Adrenal gland (tissue), 12 donors: ENCODE results near the gene IGFL3. TPM values are rescaled to one million over a fixed set of nuclear protein-coding genes. Genes with fewer than 3 reads are reported as not detected.

Experiments
- DNase-seq, 7 donors: peaks; one replicate each; pipeline ENCODE4 v3.0.0-alpha.2; 2019 to 2020
- H3K27ac ChIP-seq, 5 donors: fragments of 200-600 bp; sonication (generic) in 4 of 5; 1 replicate in 3 of 5; 2 replicates in 2 of 5; pipeline versions ENCODE4 v1.5.1 to v1.8.0; 2016 to 2020; ENCODE audit warnings: mild to moderate bottlenecking in 1 of 5
- H3K27me3 ChIP-seq: fragments of 200-600 bp; 2 replicates; pipeline ENCODE4 v1.8.0; 2021
- H3K36me3 ChIP-seq, 2 donors: fragments of 200-600 bp; replicated peaks in 1 of 2; 1 replicate in 1 of 2; 2 replicates in 1 of 2; pipeline versions ENCODE4 v1.5.1 to v1.8.0; 2018 to 2022
- H3K4me1 ChIP-seq, 2 donors: fragments of 200-600 bp; replicated peaks in 1 of 2; 1 replicate in 1 of 2; 2 replicates in 1 of 2; pipeline versions ENCODE4 v1.5.1 to v1.8.0; 2018 to 2021
- H3K4me3 ChIP-seq, 4 donors: fragments of 200-600 bp; sonication (generic) in 3 of 4; one replicate each; pipeline ENCODE4 v1.5.1; 2016 to 2018
- H3K9me3 ChIP-seq, 3 donors: fragments of 200-600 bp; sonication (generic) in 1 of 3; replicated peaks in 1 of 3; 1 replicate in 2 of 3; 2 replicates in 1 of 3; pipeline versions ENCODE4 v1.5.1 to v1.8.0; 2016 to 2021
- CTCF ChIP-seq, 6 experiments: fragments of 450-650 bp in 4 of 6; fragments of 200-600 bp in 2 of 6; sonication (generic) in 1 of 6; IDR thresholded peaks; 1 replicate in 5 of 6; 2 replicates in 1 of 6; pipeline versions ENCODE4 v1.5.1 to v1.8.0; 2016 to 2021; ENCODE audit warnings: antibody characterized with exemption in 6 of 6, mild to moderate bottlenecking in 2 of 6, moderate library complexity in 1 of 6
- POLR2A ChIP-seq, 2 donors: fragments of 450-650 bp; IDR thresholded peaks; one replicate each; pipeline ENCODE4 v1.6.1; 2017; ENCODE audit warnings: antibody characterized with exemption in 2 of 2, mild to moderate bottlenecking in 2 of 2, moderate library complexity in 1 of 2
- WGBS, 4 donors: extraction: QIAGEN DNeasy Blood & Tissue Kit in 2 of 4; methylation state at CpG; one replicate each; pipeline versions ENCODE4 v1.1.5 to v1.1.7; 2013 to 2017; 5-methylcytosine and 5-hydroxymethylcytosine counted together
- intact Hi-C, 2 donors: fragments of 100-400 bp; cut with DNase I; formaldehyde crosslinking; loops; one replicate each; pipeline versions ENCODE4 v1.14.1 to v1.15.0; 2022 to 2023
- polyA plus RNA-seq, 3 donors: library from polyadenylated mRNA; stranded (reverse); fragments of 200-250 nt in 2 of 3; fragments of 350-450 nt in 1 of 3; fragmentation: Illumina TruSeq in 1 of 3; extraction: RNeasy Lipid Tissue Mini Kit (QIAGEN cat#74804) in 1 of 3; gene quantifications; one replicate each; pipeline ENCODE4 v1.2.3, GENCODE V29; 2013 to 2014
- total RNA-seq, 9 donors: library from RNA; depleted of rRNA in 4 of 9; stranded (reverse); fragments of >200 nt in 4 of 9; fragments of 120-200 nt in 1 of 9; fragmentation: NEBNext Ultra II Directional in 1 of 9; extraction: Animal tissue kit (Norgen Biotek cat#: 25700) in 1 of 9; gene quantifications; one replicate each; pipeline versions ENCODE4 v1.1.0 to v1.2.4, GENCODE V29; 2013 to 2023
- donor health status: healthy with polysubstance abuse.
- donor health status: Bipolar disorder and iron deficiency.
- donor health status: DM: yes; HTN: yes; CAD: no.
- donor health status: DM: no; HTN: no; CAD: no.
- donor health status: DM: no; HTN: no; CAD: no.
- donor health status: DM: yes; HTN: yes; CAD: no.

Gene IGFL3
- total and polyA plus RNA-seq, 12 donors = not detected

GRCh38 chr19:46160233-46160775 is 35.8 kb upstream of the IGFL3 start:
- H3K4me3 ChIP-seq = no peak overlapping the region
- H3K27ac ChIP-seq = no peak overlapping the region
- WGBS, 4 donors = 90 to 95% (median 93%) methylated on average over 7 of the region's 7 CpGs
- no peak for DNase-seq
- intact Hi-C loops = no loop called here
- no peaks in the 10 kb centered on the region for H3K9me3 ChIP-seq
- H3K4me1 ChIP-seq = no peaks in the 10 kb centered on the region
- no peaks in the 10 kb centered on the region for H3K36me3 ChIP-seq
- H3K27me3 ChIP-seq = no peaks in the 10 kb centered on the region
- no peak for TF ChIP-seq POLR2A (IDR thresholded peaks at IDR 0.05)
- TF ChIP-seq CTCF (IDR thresholded peaks at IDR 0.05) = no peak

- WGBS, 4 donors = 44 to 53% (median 51%) methylated on average over 4 of the region's 4 CpGs
- intact Hi-C loops = no loop called here
- Histone ChIP-seq H3K27ac (no peak overlapping the region), H3K4me3 (no peak overlapping the region), H3K4me1 (no peaks in the 10 kb centered on the region), H3K9me3 (no peaks in the 10 kb centered on the region), H3K36me3 (no peaks in the 10 kb centered on the region), H3K27me3 (no peaks in the 10 kb centered on the region)
- no peak for DNase-seq
- no peak for TF ChIP-seq POLR2A (IDR thresholded peaks at IDR 0.05)
- no peak for TF ChIP-seq CTCF (IDR thresholded peaks at IDR 0.05)
Observed at GRCh38 chr19:46159418-46160232, 35.1 kb upstream of the IGFL3 start.

GRCh38 chr19:46155237-46155636 is 30.7 kb upstream of the IGFL3 start:
- Histone ChIP-seq H3K9me3 (no peaks in the 10 kb centered on the region), H3K27ac (no peak overlapping the region), H3K36me3 (no peaks in the 10 kb centered on the region), H3K27me3 (peaks cover 10% of the 10 kb centered on the region), H3K4me1 (no peaks in the 10 kb centered on the region), H3K4me3 (no peak overlapping the region)
- intact Hi-C loops = no loop called here
- TF ChIP-seq CTCF (IDR thresholded peaks at IDR 0.05) (no peak), POLR2A (IDR thresholded peaks at IDR 0.05) (no peak)
- no peak for DNase-seq
- 73 to 80% (median 77%) methylated on average over 3 of the region's 3 CpGs for WGBS, 4 donors

GRCh38 chr19:46150606-46151005 is 26.1 kb upstream of the IGFL3 start:
- Histone ChIP-seq H3K4me3 (no peak overlapping the region), H3K4me1 (no peaks in the 10 kb centered on the region), H3K27ac (no peak overlapping the region), H3K36me3 (no peaks in the 10 kb centered on the region), H3K27me3 (peaks cover 12% of the 10 kb centered on the region), H3K9me3 (no peaks in the 10 kb centered on the region)
- intact Hi-C loops = no loop called here
- no peak for TF ChIP-seq CTCF (IDR thresholded peaks at IDR 0.05)
- no peak for TF ChIP-seq POLR2A (IDR thresholded peaks at IDR 0.05)
- WGBS, 4 donors = 78 to 89% (median 85%) methylated on average over 5 of the region's 5 CpGs
- DNase-seq = no peak
